K562 (cell line): ENCODE measurements around the gene NEDD4L. TPM values are rescaled to one million over a fixed set of nuclear protein-coding genes. Genes with fewer than 3 reads are reported as not detected.

ENCODE experiments used
- ARNT ChIP-seq, 2 experiments: fragments of 450-650 bp; IDR thresholded peaks; 2 replicates each; pipeline ENCODE4 v1.6.1; 2016; ENCODE audit warnings: mild to moderate bottlenecking in 1 of 2
- CREM ChIP-seq: IDR thresholded peaks from 2 replicates; pipeline ENCODE4 v1.6.1; 2014; ENCODE audit warnings: antibody characterized with exemption, low read depth
- FOXJ3 ChIP-seq: sonication (generic); formaldehyde crosslinking; IDR thresholded peaks from 2 replicates; pipeline ENCODE4 v1.4.0; 2020; ENCODE audit warnings: mild to moderate bottlenecking, missing genetic modification reagents
- FOXK1 ChIP-seq: sonication (generic); formaldehyde crosslinking; IDR thresholded peaks from 2 replicates; pipeline ENCODE4 v1.8.0; 2022; ENCODE audit warnings: missing genetic modification reagents, mild to moderate bottlenecking, borderline replicate concordance
- HBP1 ChIP-seq: fragments of 450-650 bp; formaldehyde crosslinking; IDR thresholded peaks from 2 replicates; pipeline ENCODE4 v1.4.0; 2022; ENCODE audit warnings: missing genetic modification characterization
- MLLT1 ChIP-seq, 2 experiments: fragments of 450-650 bp; IDR thresholded peaks; 2 replicates each; pipeline ENCODE4 v1.6.1; 2016
- NCOA2 ChIP-seq, 2 experiments: fragments of 450-650 bp; IDR thresholded peaks; 2 replicates each; pipeline ENCODE4 v1.6.1; 2018; ENCODE audit warnings: mild to moderate bottlenecking in 2 of 2, moderate library complexity in 1 of 2; ENCODE audit not compliant: partially characterized antibody in 2 of 2
- NEUROD1 ChIP-seq: fragments of 150-350 bp; IDR thresholded peaks from 2 replicates; pipeline ENCODE4 v1.6.1; 2014; ENCODE audit warnings: borderline replicate concordance, low read length, low read depth; ENCODE audit not compliant: partially characterized antibody
- POLR3G ChIP-seq: IDR thresholded peaks from 2 replicates; pipeline ENCODE4 v1.6.1; 2011; ENCODE audit not compliant: insufficient read length, insufficient replicate concordance; ENCODE audit errors: extremely low read depth
- RAD21 ChIP-seq, 2 experiments: fragments of 250-450 bp in 1 of 2; fragments of 450-650 bp in 1 of 2; sonication (Bioruptor Pico) in 1 of 2; formaldehyde crosslinking in 1 of 2; IDR thresholded peaks in 1 of 2; conservative IDR thresholded peaks in 1 of 2; 2 replicates each; pipeline versions ENCODE4 v1.4.0 to v1.8.0; 2020 to 2022; ENCODE audit warnings: mild to moderate bottlenecking in 2 of 2, moderate library complexity in 1 of 2
- RBM17 ChIP-seq: fragments of 200-400 bp; formaldehyde crosslinking; IDR thresholded peaks from 2 replicates; pipeline ENCODE4 v1.6.1; 2017; ENCODE audit warnings: low read depth, mild to moderate bottlenecking, low read length, borderline replicate concordance
- SIN3A ChIP-seq, 2 experiments: fragments of 150-350 bp in 1 of 2; IDR thresholded peaks; 2 replicates each; pipeline ENCODE4 v1.6.1; 2011 to 2016; ENCODE audit warnings: borderline replicate concordance in 2 of 2, low read depth in 2 of 2, low read length in 2 of 2, mild to moderate bottlenecking in 2 of 2, moderate library complexity in 2 of 2; ENCODE audit not compliant: control insufficient read depth in 1 of 2
- SMARCE1 ChIP-seq: fragments of 450-650 bp; IDR thresholded peaks from 2 replicates; pipeline ENCODE4 v1.7.1; 2016; ENCODE audit warnings: mild to moderate bottlenecking
- TCF3 ChIP-seq: sonication (generic); formaldehyde crosslinking; IDR thresholded peaks from 2 replicates; pipeline ENCODE4 v1.4.0; 2020; ENCODE audit warnings: mild to moderate bottlenecking, missing genetic modification reagents
- WHSC1 ChIP-seq: IDR thresholded peaks from one replicate; pipeline ENCODE4 v1.6.1; 2012; ENCODE audit warnings: low read length, control low read depth, inconsistent platforms
- ZBTB26 ChIP-seq: fragments of 450-650 bp; formaldehyde crosslinking; IDR thresholded peaks from 2 replicates; pipeline ENCODE4 v1.4.0; 2022; ENCODE audit warnings: missing genetic modification characterization
- ZKSCAN1 ChIP-seq: fragments of 150-350 bp; IDR thresholded peaks from 2 replicates; pipeline ENCODE4 v1.6.1; 2016; ENCODE audit warnings: low read depth, low read length
- ZNF140 ChIP-seq: fragments of 250-450 bp; sonication (Bioruptor Pico); IDR thresholded peaks from 2 replicates; pipeline ENCODE4 v1.8.0; 2021; ENCODE audit warnings: moderate library complexity, mild to moderate bottlenecking, inconsistent platforms
- ZNF224 ChIP-seq: sonication (generic); formaldehyde crosslinking; IDR thresholded peaks from 2 replicates; pipeline ENCODE4 v1.8.0; 2022; ENCODE audit warnings: mild to moderate bottlenecking, missing genetic modification reagents
- ZNF277 ChIP-seq: fragments of 250-450 bp; sonication (Bioruptor Pico); IDR thresholded peaks from 2 replicates; pipeline ENCODE4 v1.8.0; 2022; ENCODE audit warnings: inconsistent platforms, mild to moderate bottlenecking, moderate library complexity, borderline replicate concordance
- ZNF280B ChIP-seq: fragments of 250-450 bp; sonication (Bioruptor Pico); IDR thresholded peaks from 2 replicates; pipeline ENCODE4 v1.5.1; 2021; ENCODE audit warnings: mild to moderate bottlenecking
- ZNF436 ChIP-seq: fragments of 250-450, 450-650 bp; sonication (Bioruptor Pico); formaldehyde crosslinking; IDR thresholded peaks from 2 replicates; pipeline ENCODE4 v1.7.0; 2020; ENCODE audit warnings: mild to moderate bottlenecking
- ZNF561 ChIP-seq: fragments of 450-650 bp; formaldehyde crosslinking; conservative IDR thresholded peaks from 2 replicates; pipeline ENCODE4 v1.4.0; 2020; ENCODE audit warnings: mild to moderate bottlenecking, moderate library complexity
- polyA plus RNA-seq, 8 experiments: library from polyadenylated mRNA; depleted of rRNA in 4 of 8; stranded (reverse) in 5 of 8; unstranded in 3 of 8; fragments of >200 nt; fragmentation: Nextera tagmentation in 2 of 8; fragmentation: Illumina TruSeq in 1 of 8; extraction: Ambion mirVana in 2 of 8; extraction: Trizol in 1 of 8; gene quantifications; 2 replicates each; pipeline versions ENCODE4 v1.2.1 to v1.2.3, GENCODE V29; 2011 to 2014; ENCODE audit warnings: inconsistent platforms in 1 of 8, missing spikeins in 1 of 8
- total RNA-seq, 7 experiments: library from RNA; depleted of rRNA in 6 of 7; stranded (reverse); fragments of >200 nt in 6 of 7; fragmentation: Illumina TruSeq in 2 of 7; extraction: Trizol in 2 of 7; gene quantifications; 2 replicates each; pipeline versions ENCODE4 v1.2.1 to v1.2.3, GENCODE V29; 2011 to 2021; ENCODE audit warnings: low replicate concordance in 1 of 7

The NEDD4L gene
- total and polyA plus RNA-seq, 9 of the 15 experiments (the other 6 are each of a cell fraction or from before 2014, with no cell fraction given), result 8.1 to 33.4 (median 19.9) TPM

GRCh38 chr18:58041633-58042032 is 2.4 kb upstream of the NEDD4L start (continued):
- no peak for TF ChIP-seq HBP1
- TF ChIP-seq SMARCE1, result peak; percentile 84
- TF ChIP-seq FOXK1, result no peak
- no peak for TF ChIP-seq ZNF280B
- 0 out of 4 replicates have a peak, but pooled peaks of 1 of the 2 experiments have one; percentile 33 for TF ChIP-seq ARNT (IDR thresholded peaks at IDR 0.05)
- no peak for TF ChIP-seq ZNF140 (CRISPR knock-in tag)
- no peak for TF ChIP-seq ZKSCAN1
- peak; percentile 79 for TF ChIP-seq NEUROD1
- no peak for TF ChIP-seq POLR3G
- no peak for TF ChIP-seq ZNF561 (CRISPR knock-in tag)
- no peak for TF ChIP-seq MLLT1 (IDR thresholded peaks at IDR 0.05)
- TF ChIP-seq FOXJ3 (CRISPR knock-in tag), result no peak
- TF ChIP-seq ZBTB26 (CRISPR knock-in tag), result no peak
- TF ChIP-seq ZNF224 (CRISPR knock-in tag), result no peak
- TF ChIP-seq WHSC1, result no peak
- TF ChIP-seq ZNF436 (CRISPR knock-in tag), result no peak
- peak; percentile 71 for TF ChIP-seq TCF3 (CRISPR knock-in tag)
- no peak for TF ChIP-seq CREM
- TF ChIP-seq ZNF277 (CRISPR knock-in tag), result no peak
- no peak for TF ChIP-seq SIN3A (IDR thresholded peaks at IDR 0.05; ENCODE audit: borderline replicate concordance in 2 of 2, control insufficient read depth in 1 of 2, low read depth in 2 of 2, low read length in 2 of 2)
- TF ChIP-seq RAD21 (CRISPR knock-in tag; conservative IDR thresholded peaks at IDR 0.05 in 1 of 2, IDR thresholded peaks at IDR 0.05 in 1 of 2), result no peak
- TF ChIP-seq NCOA2 (IDR thresholded peaks at IDR 0.05; ENCODE audit: partially characterized antibody in 2 of 2), result peak in 1 of 2 experiments; percentile 43
- TF ChIP-seq RBM17, result no peak
